Ascending aorta (tissue), 2 donors: ENCODE measurements around the gene PDE7B. TPM values are rescaled to one million over a fixed set of nuclear protein-coding genes. Genes with fewer than 3 reads are reported as not detected.

ENCODE experiments used
- DNase-seq, 2 donors: peaks; one replicate each; pipeline ENCODE4 v3.0.0-alpha.2; 2019; ENCODE audit warnings: low spot score in 2 of 2
- H3K27ac ChIP-seq, 2 donors: fragments of 200-600 bp; sonication (generic); one replicate each; pipeline ENCODE4 v1.5.1; 2016 to 2017; ENCODE audit warnings: mild to moderate bottlenecking in 1 of 2
- H3K27me3 ChIP-seq: fragments of 200-600 bp; sonication (generic); one replicate; pipeline ENCODE4 v1.5.1; 2017
- H3K36me3 ChIP-seq, 2 donors: fragments of 200-600 bp; sonication (generic); one replicate each; pipeline ENCODE4 v1.5.1; 2016
- H3K4me1 ChIP-seq, 2 donors: fragments of 200-600 bp; sonication (generic); one replicate each; pipeline ENCODE4 v1.5.1; 2016 to 2017; ENCODE audit warnings: mild to moderate bottlenecking in 1 of 2
- H3K4me3 ChIP-seq, 2 donors: fragments of 200-600 bp; sonication (generic); one replicate each; pipeline ENCODE4 v1.5.1; 2016 to 2017; ENCODE audit warnings: mild to moderate bottlenecking in 1 of 2
- H3K9me3 ChIP-seq, 2 donors: fragments of 200-600 bp; sonication (generic); one replicate each; pipeline ENCODE4 v1.5.1; 2016
- intact Hi-C: fragments of 100-400 bp; cut with DNase I; formaldehyde crosslinking; loops from one replicate; pipeline ENCODE4 v1.15.1; 2023
- total RNA-seq: library from RNA; depleted of rRNA; stranded (reverse); fragments of >200 nt; gene quantifications from one replicate; pipeline ENCODE4 v1.1.0, GENCODE V29; 2016
- TF ChIP-seq, protein P1 (sequence below), 3 experiments: fragments of 200-600 bp in 2 of 3; fragments of 450-650 bp in 1 of 3; sonication (generic) in 2 of 3; IDR thresholded peaks; one replicate each; pipeline ENCODE4 v1.5.1; 2016 to 2019; ENCODE audit warnings: antibody characterized with exemption in 3 of 3, mild to moderate bottlenecking in 1 of 3, moderate library complexity in 1 of 3

The PDE7B gene
- total RNA-seq, 1 donor from 2014 or later = 6.0 TPM

DNA sequence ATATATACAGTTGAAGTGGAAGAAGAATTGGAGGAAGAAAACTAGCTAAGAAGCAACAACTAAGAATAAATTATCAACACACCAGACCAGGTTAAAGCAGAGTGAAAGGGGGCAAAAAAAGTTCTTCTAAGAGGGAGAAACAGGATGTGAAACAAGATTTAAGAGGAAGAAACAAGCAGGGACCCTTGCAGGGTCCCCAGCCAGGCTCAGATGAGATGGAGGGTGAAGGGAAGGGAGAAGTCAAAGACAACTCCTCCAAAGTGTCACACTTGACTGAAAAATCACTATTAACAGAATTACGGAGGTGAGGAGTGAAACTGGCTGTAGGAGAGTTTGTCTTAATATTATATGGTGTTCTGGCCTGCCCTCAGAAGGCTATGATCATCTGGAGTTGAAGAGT lies 333.2 kb downstream of the PDE7B start:
- Histone ChIP-seq H3K36me3 (no peaks in the 10 kb centered on the region), H3K27ac (no peak overlapping the region), H3K27me3 (no peaks in the 10 kb centered on the region), H3K9me3 (no peaks in the 10 kb centered on the region), H3K4me1 (no peaks in the 10 kb centered on the region), H3K4me3 (no peak overlapping the region)
- DNase-seq = no peak
- TF ChIP-seq, protein P1, sequence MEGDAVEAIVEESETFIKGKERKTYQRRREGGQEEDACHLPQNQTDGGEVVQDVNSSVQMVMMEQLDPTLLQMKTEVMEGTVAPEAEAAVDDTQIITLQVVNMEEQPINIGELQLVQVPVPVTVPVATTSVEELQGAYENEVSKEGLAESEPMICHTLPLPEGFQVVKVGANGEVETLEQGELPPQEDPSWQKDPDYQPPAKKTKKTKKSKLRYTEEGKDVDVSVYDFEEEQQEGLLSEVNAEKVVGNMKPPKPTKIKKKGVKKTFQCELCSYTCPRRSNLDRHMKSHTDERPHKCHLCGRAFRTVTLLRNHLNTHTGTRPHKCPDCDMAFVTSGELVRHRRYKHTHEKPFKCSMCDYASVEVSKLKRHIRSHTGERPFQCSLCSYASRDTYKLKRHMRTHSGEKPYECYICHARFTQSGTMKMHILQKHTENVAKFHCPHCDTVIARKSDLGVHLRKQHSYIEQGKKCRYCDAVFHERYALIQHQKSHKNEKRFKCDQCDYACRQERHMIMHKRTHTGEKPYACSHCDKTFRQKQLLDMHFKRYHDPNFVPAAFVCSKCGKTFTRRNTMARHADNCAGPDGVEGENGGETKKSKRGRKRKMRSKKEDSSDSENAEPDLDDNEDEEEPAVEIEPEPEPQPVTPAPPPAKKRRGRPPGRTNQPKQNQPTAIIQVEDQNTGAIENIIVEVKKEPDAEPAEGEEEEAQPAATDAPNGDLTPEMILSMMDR (IDR thresholded peaks at IDR 0.05) = no peak
- intact Hi-C loops = no loop called here

DNA sequence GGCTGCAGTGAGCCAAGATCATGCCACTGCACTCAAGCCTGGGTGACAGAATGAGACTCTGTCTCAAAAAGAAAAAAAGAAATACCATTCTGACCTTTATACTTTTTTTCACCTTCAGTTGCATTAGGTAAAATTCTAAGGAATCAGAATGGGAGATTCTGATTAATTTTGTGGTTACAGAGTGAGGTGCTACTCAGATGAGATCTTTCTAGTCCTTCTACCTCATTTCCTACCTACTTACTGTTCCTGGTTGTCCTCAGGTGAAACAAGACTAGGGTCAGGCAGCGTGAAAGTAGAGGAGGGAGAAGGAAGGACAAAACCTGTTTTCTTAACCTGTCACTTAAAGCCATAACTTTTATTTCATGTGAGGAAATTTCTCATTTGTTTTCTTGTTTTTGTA lies 334.9 kb downstream of the PDE7B start:
- H3K4me1 ChIP-seq = no peaks in the 10 kb centered on the region
- H3K9me3 ChIP-seq = no peaks in the 10 kb centered on the region
- intact Hi-C loops = no loop called here
- DNase-seq = no peak
- H3K27me3 ChIP-seq = no peaks in the 10 kb centered on the region
- TF ChIP-seq, protein P1 (IDR thresholded peaks at IDR 0.05) = no peak
- no peaks in the 10 kb centered on the region for H3K36me3 ChIP-seq
- no peak overlapping the region for H3K4me3 ChIP-seq
- H3K27ac ChIP-seq = no peak overlapping the region

DNA sequence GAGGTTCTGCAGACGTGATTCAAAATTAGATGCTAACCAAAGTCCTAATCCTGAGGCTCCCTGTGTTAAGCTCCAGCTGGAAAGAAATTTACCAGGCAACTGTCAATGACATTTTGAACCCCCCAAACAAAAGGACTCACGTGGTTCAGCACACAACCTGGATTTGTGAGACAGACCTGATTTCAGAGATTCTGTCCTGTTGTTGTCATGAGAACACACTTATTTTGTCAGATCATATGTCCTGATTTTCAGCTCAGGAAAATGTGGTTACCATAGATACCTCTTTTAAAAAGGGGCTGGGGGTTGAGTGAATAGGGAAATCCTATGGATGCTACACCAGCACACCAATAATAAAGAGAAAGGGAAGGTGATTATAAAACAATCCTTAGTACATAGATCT lies 337.0 kb downstream of the PDE7B start:
- H3K27ac ChIP-seq = no peak overlapping the region
- TF ChIP-seq, protein P1 (IDR thresholded peaks at IDR 0.05) = no peak
- no peak for DNase-seq
- no peaks in the 10 kb centered on the region for H3K27me3 ChIP-seq
- H3K4me3 ChIP-seq = no peak overlapping the region
- no peaks in the 10 kb centered on the region for H3K9me3 ChIP-seq
- no peaks in the 10 kb centered on the region for H3K36me3 ChIP-seq
- no peaks in the 10 kb centered on the region for H3K4me1 ChIP-seq
- intact Hi-C loops = no loop called here

DNA sequence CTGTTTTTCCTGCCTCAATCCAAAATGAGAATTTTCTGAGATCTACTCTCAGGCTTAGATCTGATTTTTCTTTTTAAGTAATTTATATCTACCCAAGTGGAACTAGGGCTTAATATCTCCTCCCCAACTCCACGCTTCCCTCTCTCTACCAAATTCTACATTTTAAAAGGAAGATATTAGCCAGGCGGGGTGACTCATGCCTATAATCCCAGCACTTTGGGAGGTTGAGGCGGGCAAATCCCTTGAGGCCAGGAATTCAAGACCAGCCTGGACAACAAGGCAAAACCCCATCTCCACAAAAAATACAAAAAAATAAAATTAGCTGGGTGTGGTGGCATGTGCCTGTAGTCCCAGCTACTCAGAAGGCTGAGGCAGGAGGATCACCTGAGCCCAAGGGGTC lies 337.6 kb downstream of the PDE7B start:
- Histone ChIP-seq H3K4me1 (no peaks in the 10 kb centered on the region), H3K9me3 (no peaks in the 10 kb centered on the region), H3K27me3 (no peaks in the 10 kb centered on the region), H3K4me3 (no peak overlapping the region), H3K36me3 (no peaks in the 10 kb centered on the region), H3K27ac (no peak overlapping the region)
- TF ChIP-seq, protein P1 (IDR thresholded peaks at IDR 0.05) = no peak
- DNase-seq = no peak
- intact Hi-C loops = no loop called here

DNA sequence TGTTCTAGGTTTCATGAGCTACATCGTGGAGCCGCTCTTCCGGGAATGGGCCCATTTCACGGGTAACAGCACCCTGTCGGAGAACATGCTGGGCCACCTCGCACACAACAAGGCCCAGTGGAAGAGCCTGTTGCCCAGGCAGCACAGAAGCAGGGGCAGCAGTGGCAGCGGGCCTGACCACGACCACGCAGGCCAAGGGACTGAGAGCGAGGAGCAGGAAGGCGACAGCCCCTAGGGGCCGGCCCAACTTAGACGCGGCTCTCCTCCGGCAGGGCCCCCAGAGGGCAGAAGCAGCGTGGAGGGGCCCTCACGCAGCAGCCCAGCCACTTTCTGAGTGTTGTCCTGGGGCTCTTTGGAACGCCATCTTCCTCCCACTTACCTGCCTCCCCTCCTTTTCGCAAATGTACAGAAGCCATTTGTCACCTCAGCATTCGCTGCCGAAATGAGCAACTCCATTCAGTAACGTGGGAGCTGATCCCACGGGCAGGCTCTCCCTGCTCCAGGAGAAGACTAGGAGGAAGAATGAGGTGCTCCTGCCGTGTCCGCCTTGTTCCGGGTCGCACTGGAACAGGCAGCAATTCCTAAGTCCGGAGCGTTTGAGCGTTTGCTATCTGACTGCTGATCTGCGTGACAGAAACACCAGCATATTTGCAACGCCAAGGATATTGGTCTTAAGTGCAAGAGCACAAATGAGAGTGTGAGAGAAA lies 340.3 kb downstream of the PDE7B start:
- TF ChIP-seq, protein P1 (IDR thresholded peaks at IDR 0.05) = no peak
- Histone ChIP-seq H3K4me3 (no peak overlapping the region), H3K4me1 (no peaks in the 10 kb centered on the region), H3K9me3 (no peaks in the 10 kb centered on the region), H3K27me3 (no peaks in the 10 kb centered on the region), H3K27ac (no peak overlapping the region), H3K36me3 (no peaks in the 10 kb centered on the region)
- intact Hi-C loops = no loop called here
- DNase-seq = no peak

DNA sequence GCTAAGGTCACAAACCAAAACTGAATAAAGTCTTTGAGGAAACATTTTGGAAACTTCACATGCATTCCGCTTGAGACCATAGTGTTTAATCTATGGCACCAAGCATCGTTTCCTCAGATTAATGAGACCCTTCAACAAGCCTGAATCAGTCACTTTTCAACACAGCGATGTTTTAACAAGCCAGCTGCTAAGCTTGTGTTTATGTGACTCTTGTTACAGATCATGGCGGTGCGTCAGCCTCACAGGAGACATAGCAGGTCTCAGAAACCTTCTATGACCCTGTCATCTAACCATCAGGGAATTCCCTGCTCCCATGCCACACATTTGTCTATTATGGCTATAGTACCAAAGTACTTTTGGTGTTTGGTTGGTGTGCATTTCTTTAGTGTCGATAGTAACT lies 341.4 kb downstream of the PDE7B start:
- no peaks in the 10 kb centered on the region for H3K4me1 ChIP-seq
- no peak overlapping the region for H3K4me3 ChIP-seq
- intact Hi-C loops = no loop called here
- H3K9me3 ChIP-seq = no peaks in the 10 kb centered on the region
- no peaks in the 10 kb centered on the region for H3K36me3 ChIP-seq
- no peaks in the 10 kb centered on the region for H3K27me3 ChIP-seq
- DNase-seq = no peak
- TF ChIP-seq, protein P1 (IDR thresholded peaks at IDR 0.05) = no peak
- H3K27ac ChIP-seq = no peak overlapping the region
